HEK293T (cell line): Measurements from ENCODE around the gene MYLK2.

Experiments
- ARNT ChIP-seq: fragments of 450-650 bp; IDR thresholded peaks from 2 replicates; pipeline ENCODE4 v1.6.1; 2017; ENCODE audit warnings: mild to moderate bottlenecking
- BHLHE40 ChIP-seq: fragments of 450-650 bp; IDR thresholded peaks from 2 replicates; pipeline ENCODE4 v1.6.1; 2016; ENCODE audit warnings: mild to moderate bottlenecking, moderate library complexity, borderline replicate concordance
- CTBP1 ChIP-seq: fragments of 450-650 bp; IDR thresholded peaks from 2 replicates; pipeline ENCODE4 v1.6.1; 2016; ENCODE audit warnings: borderline replicate concordance
- FOXK2 ChIP-seq: fragments of 450-650 bp; IDR thresholded peaks from 2 replicates; pipeline ENCODE4 v1.6.1; 2016; ENCODE audit warnings: mild to moderate bottlenecking
- FOXM1 ChIP-seq: fragments of 450-650 bp; IDR thresholded peaks from 2 replicates; pipeline ENCODE4 v1.6.1; 2017; ENCODE audit warnings: mild to moderate bottlenecking, borderline replicate concordance
- HDGF ChIP-seq: fragments of 450-650 bp; IDR thresholded peaks from 2 replicates; pipeline ENCODE4 v1.6.1; 2017; ENCODE audit warnings: antibody characterized with exemption, borderline replicate concordance
- L3MBTL2 ChIP-seq: fragments of 450-650 bp; conservative IDR thresholded peaks from 2 replicates; pipeline ENCODE4 v1.6.1; 2016; ENCODE audit warnings: mild to moderate bottlenecking
- NFRKB ChIP-seq: fragments of 450-650 bp; IDR thresholded peaks from 2 replicates; pipeline ENCODE4 v1.6.1; 2016; ENCODE audit warnings: mild to moderate bottlenecking, moderate library complexity
- PKNOX1 ChIP-seq: fragments of 450-650 bp; IDR thresholded peaks from 2 replicates; pipeline ENCODE4 v1.6.1; 2016
- SP1 ChIP-seq: fragments of 450-650 bp; IDR thresholded peaks from 2 replicates; pipeline ENCODE4 v1.6.1; 2017
- SUZ12 ChIP-seq: fragments of 450-650 bp; IDR thresholded peaks from 2 replicates; pipeline ENCODE4 v1.6.1; 2016; ENCODE audit warnings: mild to moderate bottlenecking
- TARDBP ChIP-seq: fragments of 450-650 bp; IDR thresholded peaks from 2 replicates; pipeline ENCODE4 v1.6.1; 2016
- ZNF384 ChIP-seq: fragments of 450-650 bp; IDR thresholded peaks from 2 replicates; pipeline ENCODE4 v1.6.1; 2016

- TF ChIP-seq HDGF (no peak), FOXM1 (no peak), ZNF384 (no peak), BHLHE40 (no peak), SUZ12 (no peak), FOXK2 (no peak), ARNT (no peak), NFRKB (no peak), SP1 (no peak), PKNOX1 (no peak), TARDBP (no peak), L3MBTL2 (no peak), CTBP1 (no peak)
Measured at GRCh38 chr20:31829731-31830130, 10.6 kb downstream of the MYLK2 start.
